NCI-H1092 (cell line): ENCODE measurements around the gene CDH23.

Experiments used
- DNase-seq: peaks from one replicate; lab custom pipeline; 2025; lab: John Stamatoyannopoulos, UW

Gene CDH23

GRCh38 chr10:71565284-71566000 is 168.7 kb downstream of the CDH23 start:
- DNase-seq: no peak

GRCh38 chr10:71567006-71567405 is 170.3 kb downstream of the CDH23 start:
- DNase-seq: no peak

GRCh38 chr10:71568896-71569492 is 172.3 kb downstream of the CDH23 start:
- no peak for DNase-seq

- DNase-seq: peak; percentile 23
Measured at GRCh38 chr10:71569775-71570588, 173.3 kb downstream of the CDH23 start.

DNA sequence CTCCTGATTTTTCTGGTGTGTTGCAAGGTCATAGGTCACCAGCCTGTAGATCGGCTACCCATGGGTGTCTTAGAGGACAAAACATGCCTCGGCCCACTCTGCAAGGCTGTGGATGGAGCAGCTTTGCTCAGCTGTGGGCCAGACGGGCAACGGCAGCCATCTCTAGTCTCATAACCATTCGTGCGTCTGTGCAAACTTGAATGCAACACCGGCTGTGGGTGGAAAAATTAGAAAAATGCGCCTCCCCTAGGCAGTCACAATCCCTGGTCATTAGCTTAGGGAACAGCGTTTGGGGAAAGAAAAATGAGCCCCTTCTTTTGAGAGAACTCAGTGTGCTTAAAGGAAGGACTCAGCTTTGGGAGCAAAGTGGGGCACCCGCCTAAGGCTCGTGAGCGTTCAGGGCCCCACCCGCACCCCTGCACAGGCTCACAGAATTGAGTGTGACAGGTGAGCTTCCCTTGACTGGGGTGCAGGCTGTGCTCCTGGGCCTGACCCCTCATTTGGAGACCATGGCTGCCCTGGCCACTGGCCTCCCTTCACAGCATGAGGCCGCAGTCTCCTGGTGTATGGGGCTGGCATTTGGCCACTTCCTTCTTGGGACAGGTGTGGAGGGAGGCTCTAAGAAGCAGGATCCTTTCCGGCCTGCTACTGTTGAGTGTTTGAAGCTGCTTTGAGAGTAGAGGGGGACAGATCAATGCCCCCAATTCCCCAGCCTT is 174.9 kb downstream of the CDH23 start:
- no peak for DNase-seq

DNA sequence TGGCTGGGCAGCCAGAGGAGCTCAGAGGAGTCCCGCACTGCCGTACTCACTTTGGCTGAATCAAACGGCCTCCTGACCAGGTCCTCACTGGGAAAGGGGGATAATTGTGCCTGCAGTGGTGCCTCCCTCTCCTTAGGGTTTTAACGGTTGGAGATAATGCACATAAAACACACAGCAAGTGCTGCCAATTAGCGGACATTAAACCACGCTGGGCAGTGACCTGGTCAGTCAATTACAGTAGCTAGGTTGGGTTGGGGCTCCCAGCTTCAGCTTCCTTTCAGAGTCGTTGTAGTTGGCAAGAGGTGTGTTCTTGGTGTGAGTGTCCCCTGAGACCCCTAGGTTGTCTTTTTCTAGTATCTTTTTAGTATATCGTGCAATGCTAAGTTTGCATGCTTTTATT is 176.2 kb downstream of the CDH23 start:
- DNase-seq: no peak

GRCh38 chr10:71573562-71574518 is 177.1 kb downstream of the CDH23 start:
- no peak for DNase-seq

DNA sequence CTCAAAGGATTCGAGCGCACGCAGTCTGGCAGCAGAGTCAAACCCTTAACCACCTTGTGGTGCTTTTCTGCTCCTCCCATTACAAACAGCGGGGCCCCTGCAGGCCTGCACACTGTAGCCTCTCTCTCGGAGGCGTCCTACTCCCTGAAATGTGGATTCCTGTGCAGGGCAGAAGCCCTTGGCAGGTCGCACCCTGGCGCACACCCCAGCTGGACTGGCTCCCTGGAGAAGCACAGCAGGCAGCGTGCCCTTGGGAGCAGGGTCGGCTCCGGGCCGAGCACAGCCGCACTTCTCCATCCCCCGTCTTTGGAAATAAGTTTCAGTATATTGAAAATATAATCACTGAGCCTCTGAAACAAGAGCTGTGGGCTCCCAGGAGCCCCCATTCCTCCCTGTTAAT is 178.7 kb downstream of the CDH23 start:
- no peak for DNase-seq

GRCh38 chr10:71575934-71576801 is 179.4 kb downstream of the CDH23 start:
- DNase-seq: peak; percentile 13

GRCh38 chr10:71576842-71577241 is 180.1 kb downstream of the CDH23 start:
- no peak for DNase-seq

- no peak for DNase-seq
Measured at GRCh38 chr10:71577345-71577744, 180.6 kb downstream of the CDH23 start.

GRCh38 chr10:71578069-71578468 is 181.3 kb downstream of the CDH23 start:
- DNase-seq: no peak

GRCh38 chr10:71579668-71580067 is 182.9 kb downstream of the CDH23 start:
- no peak for DNase-seq

GRCh38 chr10:71580415-71580814 is 183.7 kb downstream of the CDH23 start:
- no peak for DNase-seq

DNA sequence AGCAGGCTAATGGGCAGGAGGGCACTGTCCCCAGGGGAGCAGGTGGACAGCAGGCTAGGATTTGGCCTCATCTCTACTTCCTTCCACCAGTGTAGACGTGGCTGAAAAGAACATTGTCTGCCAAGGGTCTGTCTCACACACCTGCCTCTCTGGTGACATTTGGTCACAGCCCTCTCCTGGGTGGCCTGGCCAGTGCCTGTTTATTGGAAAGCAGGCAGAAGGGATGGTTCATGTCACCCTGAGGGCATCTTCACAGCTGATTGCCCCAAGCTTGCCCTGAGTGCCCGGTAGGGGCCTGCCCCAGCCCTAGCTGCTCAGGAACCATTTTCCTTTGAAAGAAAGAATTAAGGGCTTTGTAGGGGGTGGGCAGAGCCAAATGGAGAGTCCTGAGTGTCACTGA is 184.2 kb downstream of the CDH23 start:
- no peak for DNase-seq

DNA sequence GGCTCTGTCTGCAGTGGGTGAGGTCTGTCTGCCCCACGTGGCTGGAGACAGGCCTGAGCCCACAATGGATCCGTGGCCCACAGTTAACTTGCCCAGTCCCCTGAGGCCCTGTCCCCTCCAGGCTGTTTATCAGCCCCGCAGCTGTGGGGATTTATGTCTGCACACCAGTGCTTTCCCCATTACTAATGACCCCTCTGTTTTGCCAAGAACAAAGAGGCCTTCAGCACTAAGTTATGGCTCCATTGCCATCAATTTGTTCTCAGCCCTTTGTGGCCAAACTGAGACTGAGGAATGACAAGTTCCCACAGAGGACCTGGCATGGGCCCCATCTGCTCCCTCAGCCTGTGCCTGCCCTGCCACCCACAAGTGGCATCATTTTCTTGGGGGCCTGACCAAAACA is 184.7 kb downstream of the CDH23 start:
- DNase-seq: no peak

DNA sequence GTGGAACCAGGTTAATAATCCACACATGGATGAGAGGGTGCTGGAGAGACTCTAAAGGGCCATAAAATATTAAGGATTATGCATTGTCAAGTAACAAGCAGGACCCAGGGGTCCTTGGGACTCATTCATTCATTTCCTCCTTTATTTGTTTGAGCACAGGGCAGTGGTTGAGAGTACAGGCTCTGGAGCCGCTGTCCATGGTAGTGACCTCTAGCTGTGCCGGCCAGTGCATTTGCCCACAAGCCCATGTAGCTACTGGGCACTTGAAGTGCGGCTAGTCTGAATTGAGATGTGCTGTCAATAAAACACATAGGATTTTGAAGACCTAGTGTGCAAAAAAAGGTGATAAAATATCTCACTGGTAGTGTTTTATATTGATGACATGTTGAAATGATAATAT is 185.3 kb downstream of the CDH23 start:
- no peak for DNase-seq

- DNase-seq: no peak
Measured at GRCh38 chr10:71582506-71583475, 186.1 kb downstream of the CDH23 start.

DNA sequence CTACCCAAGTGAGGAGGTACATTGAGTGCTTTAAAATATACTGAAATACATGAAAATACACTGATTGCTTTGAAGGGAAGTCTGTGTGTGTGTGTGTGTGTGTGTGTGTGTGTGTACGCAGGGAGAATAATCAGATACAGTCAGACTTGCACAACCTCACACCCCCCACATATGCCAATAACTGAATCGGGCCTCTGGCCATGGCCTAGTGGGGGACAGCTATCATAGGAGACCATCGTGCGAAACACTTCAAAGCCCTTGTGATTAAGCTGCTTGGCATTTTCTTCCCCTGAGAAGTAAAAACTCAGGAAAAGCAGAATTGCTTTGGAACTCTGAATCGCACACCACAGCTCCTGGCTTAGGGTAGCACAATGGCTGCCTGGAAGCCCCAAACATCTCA is 187.7 kb downstream of the CDH23 start:
- no peak for DNase-seq
